G401.6 (cell line): Measurements from ENCODE around the gene ETFB.
A peak's percentile ranks its signal among the peaks of the same experiment; 100 is the strongest.

Source experiments
- FAIRE-seq: peaks from 2 replicates; lab custom pipeline; 2012; peaks lifted over from hg19 to GRCh38; lab: Jason Lieb, UNC

ETFB gene

DNA sequence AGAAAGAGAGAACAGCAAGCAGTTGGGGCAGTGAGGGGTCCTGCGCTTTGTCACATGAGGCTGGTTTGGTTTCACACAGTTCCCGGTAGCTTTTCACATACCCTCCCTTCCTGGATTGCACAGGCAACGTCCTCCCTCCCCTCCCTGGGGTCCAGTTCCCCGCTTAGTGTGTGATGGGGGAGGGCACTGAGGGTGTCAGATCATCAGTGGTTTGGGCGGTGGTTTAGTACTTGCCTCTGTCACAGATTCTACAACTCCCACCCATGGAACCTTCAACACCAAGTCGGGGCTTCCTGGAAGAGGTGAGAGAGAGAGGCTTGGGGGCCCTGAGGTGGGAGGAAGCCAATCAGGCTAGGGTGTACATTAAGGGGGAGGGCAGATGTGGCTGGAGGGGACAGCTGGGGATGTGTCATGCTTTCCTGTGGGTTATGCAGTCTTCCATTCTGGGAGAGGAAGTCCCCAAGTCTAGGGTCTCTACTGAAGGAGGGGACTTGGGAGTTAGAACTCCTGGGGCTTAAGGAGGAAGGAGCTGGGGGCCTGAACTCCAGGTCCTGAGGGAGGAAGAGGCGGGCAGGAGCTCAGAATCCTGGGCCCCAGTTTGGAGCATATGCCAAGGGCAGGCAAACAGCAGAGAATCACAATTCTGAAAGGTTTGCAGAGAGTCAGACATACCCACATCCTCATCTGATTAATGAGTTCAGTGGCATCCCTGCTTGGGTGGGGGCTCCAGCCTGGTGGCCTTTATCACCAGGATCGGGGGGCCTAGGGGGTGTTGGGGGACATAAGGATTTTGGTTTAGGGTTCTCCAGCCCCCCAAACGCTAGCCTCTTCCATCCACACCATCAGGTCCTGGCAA lies 6.7 kb upstream of the ETFB start, which contains the start of gene NKG7:
NKG7 (minus strand) TSS at position 6 of the 856 bp plus-strand sequence. CDS start 119 bp downstream, outside the sequence.
- no peak for FAIRE-seq

DNA sequence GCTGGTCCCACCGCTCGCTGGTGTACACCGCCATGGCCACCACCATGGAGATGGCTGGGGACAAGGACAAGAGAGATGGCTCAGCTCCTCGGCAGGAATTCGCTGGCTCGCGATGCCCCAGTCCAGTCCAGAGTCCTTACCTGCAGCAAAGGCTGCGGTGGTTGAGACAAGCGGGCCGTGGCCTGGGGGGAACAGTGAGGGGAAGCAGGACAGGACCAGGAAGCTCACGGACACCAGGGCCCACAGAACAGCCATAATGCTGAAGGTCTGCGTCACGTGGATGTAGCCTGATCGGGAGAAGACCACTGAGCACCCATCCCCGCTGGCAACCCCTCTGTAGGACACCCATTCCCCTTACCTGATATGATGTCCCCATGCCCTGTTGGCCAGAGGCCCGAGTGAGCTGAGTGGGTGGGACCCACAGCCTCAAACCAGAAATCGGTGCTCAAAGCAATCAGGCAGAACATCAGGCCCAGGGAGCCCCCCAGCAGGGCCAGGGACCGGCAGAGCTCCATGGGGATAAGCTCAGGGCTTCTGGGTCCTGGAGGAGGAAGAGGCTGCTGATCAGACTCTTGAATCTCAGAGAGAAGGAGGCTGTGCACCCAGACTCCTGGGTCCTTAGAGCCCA lies 5.9 kb upstream of the ETFB start:
- no peak for FAIRE-seq

DNA sequence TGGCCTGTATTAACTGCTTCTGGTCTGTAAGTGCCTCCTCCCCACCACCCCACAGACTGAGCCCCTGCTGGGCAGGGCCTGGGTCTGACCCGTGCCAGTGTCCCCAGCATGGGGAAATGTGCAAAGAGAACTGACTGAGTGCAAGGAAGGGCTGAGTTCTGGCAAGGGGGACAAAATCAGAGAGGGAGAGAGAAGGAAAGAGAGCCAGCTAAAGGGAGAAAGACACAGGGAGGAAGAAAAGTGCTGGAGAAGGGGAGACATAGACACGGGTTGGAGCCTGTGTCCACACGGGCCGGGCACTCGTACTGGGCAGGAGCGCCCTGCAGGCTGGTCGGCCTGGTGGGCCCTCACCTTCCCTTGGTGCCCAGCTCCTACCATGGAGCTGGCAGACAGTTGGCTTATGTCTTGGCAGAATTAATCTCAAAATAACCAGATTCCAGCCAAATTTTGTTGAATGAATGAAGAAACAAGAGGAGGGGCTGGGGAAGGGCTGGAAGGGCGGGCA lies 5.0 kb upstream of the ETFB start:
- no peak for FAIRE-seq

DNA sequence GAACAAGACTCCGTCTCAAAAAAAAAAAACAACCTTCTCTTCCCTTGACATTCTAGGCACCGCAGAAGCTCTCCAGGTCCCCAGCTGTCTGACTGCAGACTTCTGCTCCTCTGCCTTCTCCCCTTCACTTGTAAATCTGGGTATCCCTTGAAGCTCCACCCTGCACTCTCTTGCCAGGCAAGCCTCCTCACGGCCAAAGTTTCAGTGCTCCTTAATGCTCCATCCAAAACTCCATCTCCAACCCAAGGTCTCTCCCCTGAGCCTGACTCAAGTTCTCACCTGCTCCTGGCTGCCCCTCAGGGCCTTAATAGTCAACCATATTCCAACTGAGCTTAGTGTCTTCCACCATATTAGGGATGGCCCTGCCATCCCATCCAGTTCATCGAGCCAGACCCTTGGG lies 4.0 kb upstream of the ETFB start:
- no peak for FAIRE-seq

DNA sequence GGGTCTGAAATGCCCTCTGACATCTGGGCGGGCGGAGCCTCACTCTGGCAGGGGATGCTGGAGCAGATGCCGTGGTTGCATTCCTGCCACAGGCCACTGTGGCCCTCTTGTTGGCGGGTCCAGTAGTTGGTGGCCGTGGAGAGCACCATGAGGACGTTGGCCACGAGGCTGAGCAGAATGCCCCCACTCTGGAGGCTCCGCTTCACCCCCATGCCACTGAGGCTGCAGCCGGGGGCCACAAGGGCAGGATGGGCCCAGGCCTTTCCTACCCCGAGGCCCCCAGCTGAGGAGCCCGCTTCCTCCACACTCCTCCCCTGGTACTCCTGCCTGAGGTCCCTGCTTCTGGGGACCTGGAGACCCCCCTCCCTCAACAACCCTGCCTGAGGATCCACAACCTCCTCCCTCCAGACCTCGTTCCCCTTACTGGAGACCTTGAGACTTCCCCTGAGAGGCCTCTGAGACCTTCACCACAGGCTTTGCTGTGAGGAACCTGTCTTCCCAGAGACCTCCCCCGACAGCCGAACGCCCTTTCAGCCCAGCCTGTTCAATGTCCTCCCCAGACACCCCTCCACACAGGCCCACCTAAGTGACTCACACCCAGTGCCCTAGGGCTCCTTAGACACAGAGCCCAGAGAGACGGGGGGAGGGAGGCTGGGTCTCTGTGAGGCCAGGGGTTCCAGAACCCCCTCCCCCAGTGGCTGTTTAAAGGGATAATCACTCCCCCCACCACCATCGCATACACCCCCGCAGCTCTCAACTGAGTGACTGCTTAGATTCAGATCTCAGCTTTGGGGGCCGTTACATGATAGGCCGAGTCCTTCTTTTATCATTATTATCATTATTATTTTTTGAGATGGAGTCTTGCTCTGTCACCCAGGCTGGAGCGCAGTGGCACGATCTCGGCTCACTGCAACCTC lies 2.4 kb upstream of the ETFB start, which contains the start of gene CLDND2:
CLDND2 (minus strand) TSS at position 638 of the 917 bp plus-strand sequence; CDS start at position 212, 426 bp downstream.
- no peak for FAIRE-seq

DNA sequence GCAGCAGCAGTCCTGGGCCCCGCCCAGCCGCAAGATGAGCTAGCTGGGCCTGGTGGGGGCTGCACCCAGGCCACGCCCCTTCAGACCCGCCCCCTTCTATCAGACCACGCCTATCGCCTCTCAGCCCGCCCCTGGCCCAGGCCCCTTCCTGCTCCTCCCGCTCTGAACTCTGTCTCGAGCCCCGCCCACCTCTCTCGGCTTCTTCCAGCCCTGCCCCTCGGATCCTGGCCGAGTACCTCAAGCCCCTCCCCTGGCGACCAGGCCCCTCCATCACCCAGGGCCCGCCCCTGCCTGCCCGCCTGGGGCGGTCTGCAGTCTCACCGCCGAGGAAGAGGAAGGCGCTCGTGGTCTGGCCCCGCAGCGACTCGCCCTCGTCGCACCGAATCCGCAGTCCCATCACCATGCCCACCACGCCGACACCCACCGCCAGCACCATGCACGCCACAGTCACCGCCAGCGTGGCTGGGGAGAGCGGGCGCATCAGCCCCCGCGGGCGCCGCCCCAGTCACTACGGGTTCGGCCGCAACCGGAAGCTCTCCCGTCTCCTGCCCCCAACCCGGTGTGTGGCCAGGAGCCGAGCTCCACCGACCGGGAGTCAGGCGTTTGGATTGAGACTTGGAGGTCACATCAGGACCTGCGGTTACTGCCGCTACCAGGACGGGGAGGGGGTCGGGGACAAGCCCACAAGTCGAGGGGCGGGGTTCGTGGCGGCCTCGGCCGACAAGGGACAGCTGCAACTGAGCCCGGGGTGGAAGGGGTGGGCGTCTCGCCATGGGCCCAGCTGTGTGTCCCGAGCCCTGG lies 1.6 kb upstream of the ETFB start:
- FAIRE-seq = peak; percentile 98

DNA sequence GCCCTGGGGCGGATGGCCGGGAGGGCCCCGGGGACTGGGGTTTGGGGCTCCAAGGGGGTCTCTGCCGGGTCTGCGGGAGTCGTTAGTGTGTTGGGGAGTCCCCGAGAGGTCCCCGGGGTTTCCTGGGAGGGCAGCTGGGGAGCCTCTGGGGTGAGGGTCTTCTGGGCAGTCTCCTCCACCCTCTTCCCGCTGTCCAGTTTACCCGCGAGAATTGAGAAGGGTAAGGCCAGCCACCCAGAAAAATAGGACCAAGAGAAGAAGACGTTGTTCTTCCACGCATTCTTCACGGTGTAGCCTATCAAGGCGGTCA lies 1.0 kb upstream of the ETFB start:
- FAIRE-seq = no peak

DNA sequence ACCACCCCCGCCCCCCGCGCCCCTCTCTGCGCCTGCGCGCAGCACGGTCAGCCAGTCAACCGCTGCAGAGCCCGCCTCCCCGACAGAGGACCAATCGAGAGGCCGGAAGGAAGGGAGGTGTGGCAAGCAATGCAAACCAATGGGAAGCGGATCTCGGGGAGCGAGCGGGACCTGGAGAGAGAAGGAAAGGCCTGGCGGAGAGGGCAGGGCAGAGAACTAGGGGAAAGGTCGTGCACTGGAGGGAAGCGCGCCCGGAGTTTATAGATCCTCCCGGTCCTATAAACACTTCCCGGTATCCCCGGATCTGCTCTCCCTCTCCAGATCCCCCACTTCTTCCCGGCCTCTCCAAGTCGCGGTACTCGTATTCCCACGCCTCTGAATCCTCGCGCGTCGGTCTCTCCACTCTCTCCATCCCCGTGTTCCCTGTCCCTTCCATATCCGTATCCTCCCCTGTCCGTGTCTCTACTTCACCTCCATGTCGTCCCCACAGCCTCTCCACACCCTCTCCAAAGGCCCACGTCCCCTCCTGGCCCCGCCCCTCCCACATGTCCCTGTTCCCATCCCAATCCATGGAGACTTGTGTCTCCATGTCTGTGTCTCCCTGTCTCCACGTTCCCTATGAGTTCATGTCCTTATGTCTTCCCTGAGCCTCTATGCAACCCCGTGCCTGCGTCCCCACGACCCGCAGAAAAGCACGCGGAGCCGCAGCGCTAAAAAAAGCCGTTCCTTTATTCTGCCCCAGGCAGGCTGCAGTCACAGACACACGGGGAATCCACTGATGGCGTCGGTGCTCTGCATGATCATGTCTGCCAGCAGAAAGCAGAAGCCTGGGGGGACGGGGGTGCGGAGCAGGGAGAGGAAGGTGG lies 434 bp upstream of the ETFB start:
- peak; percentile 85 for FAIRE-seq

DNA sequence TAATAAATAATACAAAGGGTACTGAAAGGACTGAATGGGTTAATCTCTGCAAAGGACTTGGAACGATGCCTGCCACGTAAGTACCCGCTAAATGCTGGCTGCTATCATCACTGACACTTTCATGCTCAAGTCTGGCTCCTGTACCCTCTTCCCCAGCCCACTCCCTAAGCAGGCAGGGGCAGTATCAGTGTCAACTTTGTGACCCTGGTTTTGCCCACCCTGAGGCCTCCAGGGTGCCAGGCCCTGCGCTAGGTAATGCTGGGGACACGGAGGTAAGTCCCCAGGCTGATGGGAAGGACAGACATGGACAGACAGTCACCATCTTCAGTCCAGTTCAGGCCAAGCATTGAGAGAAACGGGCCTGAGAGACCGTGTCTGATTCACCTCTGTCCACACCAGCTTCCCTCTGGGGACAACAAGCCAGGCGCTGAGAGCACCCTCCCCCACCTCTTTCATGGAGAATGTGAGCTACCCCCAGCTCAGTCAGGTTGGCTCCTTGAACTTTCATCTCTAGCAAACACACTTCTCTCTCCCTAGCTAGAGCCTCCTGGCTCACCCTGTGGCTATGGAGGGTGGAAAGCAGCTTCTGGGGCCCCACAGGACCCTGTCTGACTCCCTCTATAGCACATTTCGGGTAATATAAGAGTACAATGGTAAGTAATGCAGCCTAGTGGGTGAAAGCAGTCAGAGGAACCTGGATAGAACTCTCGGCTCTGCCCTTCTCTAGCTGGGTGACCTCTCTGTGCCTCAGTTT lies 800 bp downstream of the ETFB start:
- FAIRE-seq = no peak

DNA sequence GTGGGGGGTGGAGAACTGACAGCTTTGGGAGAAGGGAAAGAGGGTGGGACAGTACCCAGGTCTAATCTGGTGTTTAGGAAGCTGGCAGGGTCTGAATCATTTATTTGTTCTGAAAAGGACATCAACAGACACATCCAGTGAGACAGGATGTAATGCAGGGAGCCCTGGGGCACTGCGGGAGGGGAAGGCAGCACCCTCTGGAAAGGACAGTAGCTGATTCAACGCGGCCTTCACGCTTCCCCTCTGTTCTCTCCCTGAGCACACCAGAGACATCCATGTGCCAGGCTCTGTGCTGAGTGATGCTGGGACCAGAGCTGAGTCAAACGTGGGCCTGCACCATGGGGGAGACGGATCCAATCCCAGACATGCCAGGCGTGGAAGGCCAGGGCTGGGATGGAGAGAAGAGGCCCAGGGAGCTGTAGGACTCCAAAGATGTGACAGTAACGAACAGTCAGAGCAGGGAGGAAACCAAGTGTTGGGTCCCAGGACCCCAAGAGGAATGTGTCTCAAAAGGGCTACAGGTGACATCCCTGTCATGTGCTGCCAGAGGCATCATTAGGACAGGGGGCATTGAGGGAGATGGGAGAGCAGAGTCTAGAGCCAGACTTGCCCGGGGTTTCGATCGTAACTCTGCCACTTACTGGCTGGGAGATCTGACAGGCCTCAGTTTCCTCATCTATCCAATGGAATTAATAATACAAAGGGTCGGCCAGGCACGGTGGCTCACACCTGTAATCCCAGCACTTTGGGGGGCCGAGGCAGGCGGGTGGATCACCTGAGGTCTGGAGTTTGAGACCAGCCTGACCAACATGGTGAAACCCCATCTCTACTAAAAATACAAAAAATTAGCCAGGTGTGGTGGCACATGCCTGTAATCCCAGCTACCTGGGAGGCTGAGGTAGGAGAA lies 1.7 kb downstream of the ETFB start:
- FAIRE-seq = no peak

DNA sequence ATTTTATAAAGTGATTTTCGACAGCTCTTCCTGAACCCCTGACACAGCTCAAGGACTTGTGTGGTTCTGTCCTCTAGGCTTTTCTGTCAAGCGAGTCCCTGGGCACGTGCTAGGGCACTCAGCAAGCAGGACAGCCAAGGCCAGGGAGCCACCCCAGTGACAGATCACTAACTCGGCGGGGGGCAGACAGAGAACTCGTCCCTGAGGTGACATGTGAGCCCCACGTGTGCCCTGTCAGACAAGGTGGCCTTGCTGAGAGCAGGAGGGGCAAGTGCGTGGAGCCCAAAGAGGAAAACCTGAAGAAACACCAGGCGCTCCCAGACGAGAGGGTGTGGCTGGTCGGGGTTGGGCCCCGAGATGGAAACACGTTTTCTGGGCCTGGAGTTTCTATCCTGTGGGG lies 4.9 kb downstream of the ETFB start:
- no peak for FAIRE-seq

DNA sequence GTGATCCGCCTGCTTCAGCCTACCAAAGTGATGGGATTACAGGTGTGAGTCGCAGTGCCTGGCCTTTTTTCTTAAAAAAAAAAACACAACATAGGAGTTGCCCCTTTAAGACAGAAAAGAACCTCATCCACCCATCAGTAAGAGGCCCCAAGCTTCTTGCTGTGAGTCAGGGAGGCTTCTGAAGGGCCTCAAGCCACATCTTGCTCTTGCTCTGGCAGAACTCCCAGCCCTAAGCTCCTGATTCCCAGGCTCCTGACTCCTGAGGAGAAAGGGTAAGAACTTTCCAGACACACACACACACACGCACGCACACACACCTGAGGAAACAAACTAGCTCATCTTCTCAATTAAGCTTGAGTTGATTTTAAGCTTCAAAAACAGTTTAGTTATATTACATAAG lies 6.9 kb downstream of the ETFB start:
- FAIRE-seq = no peak

DNA sequence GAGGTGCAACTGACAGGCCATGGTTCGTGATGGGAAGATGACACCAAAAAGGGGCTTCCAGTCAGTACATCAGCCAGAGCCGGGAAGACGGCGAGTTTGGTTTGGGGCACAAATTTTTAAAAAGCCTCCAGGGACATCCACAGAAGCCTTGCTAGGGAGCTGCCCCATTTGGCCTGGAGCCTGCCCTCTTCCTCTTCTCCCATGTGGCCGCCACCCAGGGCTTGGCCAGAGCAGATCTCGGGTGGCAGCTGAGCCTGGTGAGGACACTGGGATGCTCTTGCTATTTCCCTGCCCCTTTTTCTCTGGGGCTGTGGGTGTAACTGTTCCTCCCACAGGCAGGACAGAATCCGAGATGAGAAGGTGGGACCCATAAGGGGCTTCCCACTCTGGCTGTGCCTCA lies 8.2 kb downstream of the ETFB start:
- FAIRE-seq = no peak

DNA sequence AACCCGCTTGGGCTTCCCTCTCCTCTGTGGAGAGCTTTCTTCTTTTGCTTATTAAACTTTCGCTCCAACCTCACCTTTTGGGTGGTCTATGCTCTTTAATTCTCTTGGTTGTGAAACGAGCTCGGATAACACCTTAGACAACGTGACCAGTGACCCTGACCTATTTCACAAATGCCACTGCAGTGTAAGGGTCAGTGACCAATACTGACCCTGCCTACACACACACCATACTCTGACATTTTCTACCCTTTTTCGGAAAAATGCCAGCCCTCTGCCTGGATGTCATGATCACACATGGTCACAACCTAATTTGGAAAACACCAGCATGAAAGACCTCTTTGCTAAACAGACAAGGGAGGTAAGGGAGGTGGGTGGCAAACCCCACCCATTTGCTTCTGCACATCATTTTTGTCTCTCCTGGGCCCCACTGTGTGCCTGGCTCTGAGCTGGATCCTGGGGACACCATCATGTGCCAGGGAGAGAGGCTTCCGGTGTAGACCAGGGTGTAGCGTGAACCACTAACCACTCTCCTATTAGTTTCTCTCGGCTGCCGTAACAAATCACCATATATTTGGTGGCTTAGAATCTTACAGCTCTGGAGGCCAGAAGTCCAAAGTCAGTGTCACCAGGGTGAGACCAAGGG lies 9.9 kb downstream of the ETFB start:
- no peak for FAIRE-seq

DNA sequence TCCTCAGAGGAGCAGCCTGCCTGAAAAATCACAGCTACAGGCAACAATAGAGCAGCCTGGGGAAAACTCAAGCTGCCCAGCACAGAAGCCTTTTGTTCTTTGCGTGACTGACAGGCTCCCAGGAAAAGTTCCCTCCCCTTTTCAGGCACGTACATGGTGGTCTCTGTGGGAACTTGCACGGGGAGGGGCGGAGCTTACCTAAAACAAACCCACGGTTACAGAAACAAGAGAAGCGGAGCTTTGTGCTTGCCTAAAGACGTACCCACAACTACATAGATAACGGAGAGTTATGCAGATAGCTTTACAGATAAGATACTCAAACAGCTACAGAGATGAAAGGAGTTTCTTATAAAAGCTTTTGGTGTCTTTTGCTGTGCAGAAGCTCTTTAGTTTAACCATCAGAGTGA lies 11.4 kb downstream of the ETFB start:
- FAIRE-seq = no peak

DNA sequence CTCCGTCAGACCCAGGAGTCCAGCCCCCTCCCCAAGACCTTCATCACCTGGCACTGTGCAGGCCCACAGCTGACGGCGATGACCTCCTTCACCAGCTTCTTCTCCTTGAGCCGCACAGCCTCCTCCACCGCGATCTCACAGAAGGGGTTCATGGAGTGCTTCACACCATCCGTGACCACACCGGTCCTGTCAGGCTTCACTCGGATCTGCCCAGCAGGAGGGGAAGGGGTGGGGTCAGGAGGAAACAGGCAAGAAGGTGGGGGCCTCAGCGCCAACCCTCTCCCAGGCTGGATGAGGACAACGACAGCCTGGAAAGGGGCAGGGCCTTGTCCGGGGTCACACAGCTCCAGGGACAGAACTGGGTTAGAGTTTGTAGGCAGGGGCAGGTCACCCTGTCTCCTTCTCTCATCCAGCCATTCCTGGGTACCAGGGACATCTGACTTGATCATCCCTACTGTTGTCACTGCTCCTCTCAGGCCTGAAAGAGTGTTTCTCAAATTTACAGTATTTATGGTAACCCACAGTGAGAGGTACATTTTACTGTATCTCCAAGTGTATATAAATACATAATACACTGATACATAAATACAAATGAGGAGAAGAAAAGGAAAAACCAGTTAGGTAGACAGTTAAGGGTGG lies 12.0 kb downstream of the ETFB start:
- no peak for FAIRE-seq

DNA sequence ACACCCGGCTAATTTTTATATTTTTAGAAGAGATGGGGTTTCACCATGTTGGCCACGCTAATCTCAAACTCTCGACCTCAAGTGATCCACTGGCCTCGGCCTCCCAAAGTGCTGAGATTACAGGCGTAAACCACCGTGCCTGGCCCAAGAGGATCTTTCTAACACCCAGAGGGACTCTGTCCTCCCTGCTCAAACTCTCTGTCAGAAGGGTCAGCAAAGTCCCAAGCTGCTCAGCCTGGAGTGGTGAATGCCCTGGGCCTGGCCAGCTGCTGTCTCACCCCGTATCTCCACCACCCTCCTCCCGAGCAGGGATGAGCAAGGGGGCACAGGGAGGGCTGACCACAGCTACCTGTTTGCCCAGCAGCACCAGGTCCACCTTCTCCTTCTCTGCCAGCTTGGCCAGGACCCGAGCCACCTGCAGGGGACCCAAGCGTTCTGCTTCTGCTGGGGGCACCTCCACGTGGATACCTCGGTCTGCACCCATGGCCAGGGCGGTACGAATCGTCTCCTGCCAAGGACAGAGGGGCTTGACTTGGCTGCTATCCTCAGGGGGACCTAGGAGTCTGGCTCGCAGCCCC lies 13.3 kb downstream of the ETFB start:
- FAIRE-seq = no peak
